Vagina (tissue), 2 donors: ENCODE measurements around the gene ANOS1.

Source experiments
- POLR2A ChIP-seq, 2 donors: fragments of 450-650 bp; IDR thresholded peaks; one replicate each; pipeline ENCODE4 v1.6.1; 2017; ENCODE audit warnings: antibody characterized with exemption in 2 of 2, mild to moderate bottlenecking in 2 of 2, moderate library complexity in 2 of 2
- POLR2AphosphoS5 ChIP-seq, 2 donors: sonication (generic); formaldehyde crosslinking; IDR thresholded peaks; one replicate each; pipeline ENCODE4 v1.9.0; 2017; ENCODE audit warnings: antibody characterized with exemption in 2 of 2, mild to moderate bottlenecking in 2 of 2, low read depth in 1 of 2; ENCODE audit not compliant: insufficient read depth in 1 of 2
- TF ChIP-seq, protein P1 (sequence below), 3 experiments: fragments of 450-650 bp in 2 of 3; fragments of 200-600 bp in 1 of 3; sonication (generic) in 1 of 3; IDR thresholded peaks; one replicate each; pipeline ENCODE4 v1.5.1; 2017 to 2019; ENCODE audit warnings: antibody characterized with exemption in 3 of 3, mild to moderate bottlenecking in 2 of 3, moderate library complexity in 2 of 3

DNA sequence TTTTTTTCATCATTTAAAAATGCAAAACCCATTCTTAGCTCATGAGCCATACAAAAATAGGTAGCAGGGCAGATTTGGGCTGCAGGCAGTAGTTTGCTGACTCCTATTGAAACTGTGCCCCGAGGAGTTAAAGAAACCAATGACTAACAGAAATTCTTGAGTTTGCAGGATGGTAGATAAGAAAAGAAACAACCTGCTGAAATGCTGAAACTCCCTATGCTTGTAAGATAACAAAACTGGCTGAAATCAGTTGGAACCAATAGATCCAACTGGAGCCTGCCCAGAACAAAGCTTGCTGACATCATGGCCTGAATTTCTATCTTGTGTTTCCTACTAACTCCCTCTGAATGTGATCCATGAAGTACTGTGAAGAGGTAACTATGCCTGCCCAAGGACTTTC lies 68.6 kb downstream of the ANOS1 start:
- TF ChIP-seq POLR2A (IDR thresholded peaks at IDR 0.05): no peak
- no peak for TF ChIP-seq POLR2AphosphoS5 (IDR thresholded peaks at IDR 0.05; ENCODE audit: insufficient read depth in 1 of 2, low read depth in 1 of 2)
- TF ChIP-seq, protein P1, sequence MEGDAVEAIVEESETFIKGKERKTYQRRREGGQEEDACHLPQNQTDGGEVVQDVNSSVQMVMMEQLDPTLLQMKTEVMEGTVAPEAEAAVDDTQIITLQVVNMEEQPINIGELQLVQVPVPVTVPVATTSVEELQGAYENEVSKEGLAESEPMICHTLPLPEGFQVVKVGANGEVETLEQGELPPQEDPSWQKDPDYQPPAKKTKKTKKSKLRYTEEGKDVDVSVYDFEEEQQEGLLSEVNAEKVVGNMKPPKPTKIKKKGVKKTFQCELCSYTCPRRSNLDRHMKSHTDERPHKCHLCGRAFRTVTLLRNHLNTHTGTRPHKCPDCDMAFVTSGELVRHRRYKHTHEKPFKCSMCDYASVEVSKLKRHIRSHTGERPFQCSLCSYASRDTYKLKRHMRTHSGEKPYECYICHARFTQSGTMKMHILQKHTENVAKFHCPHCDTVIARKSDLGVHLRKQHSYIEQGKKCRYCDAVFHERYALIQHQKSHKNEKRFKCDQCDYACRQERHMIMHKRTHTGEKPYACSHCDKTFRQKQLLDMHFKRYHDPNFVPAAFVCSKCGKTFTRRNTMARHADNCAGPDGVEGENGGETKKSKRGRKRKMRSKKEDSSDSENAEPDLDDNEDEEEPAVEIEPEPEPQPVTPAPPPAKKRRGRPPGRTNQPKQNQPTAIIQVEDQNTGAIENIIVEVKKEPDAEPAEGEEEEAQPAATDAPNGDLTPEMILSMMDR (IDR thresholded peaks at IDR 0.05): no peak
